BJ (cell line): ENCODE results near the gene NEURL4. TPM values are rescaled to one million over a fixed set of nuclear protein-coding genes. Genes with fewer than 3 reads are reported as not detected.

ENCODE experiments used
- CTCF ChIA-PET: fragments of 350-600 bp; formaldehyde crosslinking; extraction: SDS; loops from one replicate; lab custom pipeline; 2021; ENCODE audit warnings: antibody characterized with exemption, inconsistent platforms; lab: Yijun Ruan, JAX
- POLR2A ChIA-PET: fragments of 300-600 bp; sonication (Branson Sonifier 250); formaldehyde crosslinking; extraction: SDS; loops from one replicate; lab custom pipeline; 2021; ENCODE audit warnings: antibody characterized with exemption; lab: Charles Lee
- DNase-seq: peaks from one replicate; pipeline ENCODE4 v3.0.0-alpha.2; 2011; ENCODE audit warnings: low read depth
- H3K27me3 ChIP-seq: 2 replicates; pipeline ENCODE4 v1.6.0; 2011; ENCODE audit warnings: low read length; ENCODE audit not compliant: control insufficient read depth, insufficient read depth
- H3K36me3 ChIP-seq: 2 replicates; pipeline ENCODE4 v1.5.1; 2011; ENCODE audit warnings: low read length; ENCODE audit not compliant: control insufficient read depth, insufficient read depth
- H3K4me3 ChIP-seq: 2 replicates; pipeline ENCODE4 v1.5.1; 2011; ENCODE audit warnings: low read depth, mild to moderate bottlenecking, control low read depth, low read length
- CTCF ChIP-seq: IDR thresholded peaks from 2 replicates; pipeline ENCODE4 v1.5.1; 2011; ENCODE audit warnings: low read depth, mild to moderate bottlenecking, control low read depth, inconsistent platforms, low read length, moderate library complexity; ENCODE audit not compliant: insufficient read depth
- polyA plus RNA-seq: library from polyadenylated mRNA; depleted of rRNA; stranded (reverse); fragments of >200 nt; gene quantifications from 2 replicates; pipeline ENCODE4 v1.2.3, GENCODE V29; 2011

NEURL4 gene
- polyA plus RNA-seq, 1 experiment = 14.9 TPM

- POLR2A ChIA-PET = interaction anchor here (0.6 to 1.3 kb wide), 2 partner anchors 16 to 137 kb away, joined by 3 read pairs; partner anchors contain the start of gene NEURL4
- TF ChIP-seq CTCF = no peak
- Histone ChIP-seq H3K27me3 (no peaks in the 10 kb centered on the region), H3K36me3 (peaks cover 46% of the 10 kb centered on the region), H3K4me3 (no peak overlapping the region)
- DNase-seq = no peak
- CTCF ChIA-PET = interaction anchor here (0.6 to 3.4 kb wide), 3 partner anchors 12 to 91 kb away, joined by 3 to 22 read pairs (median 4); no protein-coding TSS in a partner anchor
Observed at GRCh38 chr17:7313088-7313889, 15.8 kb downstream of the NEURL4 start.

- Histone ChIP-seq H3K27me3 (no peaks in the 10 kb centered on the region), H3K4me3 (no peak overlapping the region), H3K36me3 (peaks cover 40% of the 10 kb centered on the region)
- ChIA-PET CTCF (interaction anchor here (3.4 kb wide), 1 partner anchor 13 kb away, joined by 22 read pairs; no protein-coding TSS in a partner anchor), POLR2A (interaction anchor here (0.6 kb wide), 1 partner anchor 136 kb away, joined by 3 read pairs; no protein-coding TSS in a partner anchor)
- no peak for TF ChIP-seq CTCF
- no peak for DNase-seq
Observed at GRCh38 chr17:7312432-7313087, 16.6 kb downstream of the NEURL4 start.

GRCh38 chr17:7311110-7311705 is 17.9 kb downstream of the NEURL4 start:
- no peak for DNase-seq
- H3K4me3 ChIP-seq = no peak overlapping the region
- no peak for TF ChIP-seq CTCF
- H3K36me3 ChIP-seq = peaks cover 39% of the 10 kb centered on the region
- no peaks in the 10 kb centered on the region for H3K27me3 ChIP-seq
- CTCF ChIA-PET = no interaction called here
- POLR2A ChIA-PET = no interaction called here

GRCh38 chr17:7309628-7310027 is 19.5 kb downstream of the NEURL4 start:
- ChIA-PET POLR2A (no interaction called here), CTCF (interaction anchor here (0.6 to 1.6 kb wide), 7 partner anchors 13 to 251 kb away, joined by 3 to 7 read pairs (median 3); partner anchors contain the start of genes NEURL4 and SLC2A4)
- no peak for DNase-seq
- H3K27me3 ChIP-seq = no peaks in the 10 kb centered on the region
- no peak for TF ChIP-seq CTCF
- H3K36me3 ChIP-seq = peaks cover 36% of the 10 kb centered on the region
- H3K4me3 ChIP-seq = no peak overlapping the region; the same call in 1 of the 2 replicates
